GM12864 (cell line): ENCODE results near the gene SMARCD2.

Experiments used
- DNase-seq: peaks from one replicate; pipeline ENCODE4 v3.0.0-alpha.2; 2011; ENCODE audit warnings: low read depth
- H3K4me3 ChIP-seq: 2 replicates; pipeline ENCODE4 v1.5.1; 2011; ENCODE audit warnings: mild to moderate bottlenecking, low read depth, low read length, control low read depth
- CTCF ChIP-seq: IDR thresholded peaks from 2 replicates; pipeline ENCODE4 v1.5.1; 2011; ENCODE audit warnings: low read depth, mild to moderate bottlenecking, moderate library complexity, low read length, control low read depth, inconsistent platforms; ENCODE audit errors: missing control alignments

SMARCD2 gene

GRCh38 chr17:63843910-63844677 lies 1.6 kb upstream of the SMARCD2 start:
- no peak for DNase-seq
- H3K4me3 ChIP-seq: peak overlapping the region; percentile 78

GRCh38 chr17:63843387-63843888 lies 953 bp upstream of the SMARCD2 start:
- H3K4me3 ChIP-seq: peak overlapping the region; percentile 78
- DNase-seq: peak; percentile 79

More at GRCh38 chr17:63843910-63844677, 1.6 kb upstream of the SMARCD2 start:
- TF ChIP-seq CTCF: no peak

GRCh38 chr17:63842173-63842539 lies 329 bp downstream of the SMARCD2 start:
- no peak for TF ChIP-seq CTCF
- H3K4me3 ChIP-seq: peak overlapping the region; percentile 78
- DNase-seq: no peak

- H3K4me3 ChIP-seq: peak overlapping the region; percentile 78
- TF ChIP-seq CTCF: no peak
- no peak for DNase-seq
Measured at GRCh38 chr17:63841350-63842172, 924 bp downstream of the SMARCD2 start.

GRCh38 chr17:63840591-63841349 lies 1.7 kb downstream of the SMARCD2 start:
- no peak for TF ChIP-seq CTCF
- DNase-seq: no peak
- peak overlapping the region; percentile 78 for H3K4me3 ChIP-seq

- no peak for TF ChIP-seq CTCF
- no peak overlapping the region for H3K4me3 ChIP-seq
- no peak for DNase-seq
Measured at GRCh38 chr17:63838631-63839171, 3.8 kb downstream of the SMARCD2 start.
